ENCODE results near the gene PIEZO1.

PIEZO1 gene

GRCh38 chr16:88718178-88718577, 66.8 kb downstream of the PIEZO1 start:
- WGBS (ENCODE audit: extremely low coverage, insufficient coverage, insufficient read length), result no CpG with 5 or more reads among the region's 11 CpGs
- H4K12ac ChIP-seq (ENCODE audit: low read depth, low read length), result no peak overlapping the region
- H3K4me1 ChIP-seq (ENCODE audit: control insufficient read depth in 1 of 2, insufficient read depth in 2 of 2, low read length in 2 of 2), result no peaks in the 10 kb centered on the region
- no peak overlapping the region for H4K91ac ChIP-seq (ENCODE audit: low read depth, low read length)
- no peak overlapping the region for H3K4me3 ChIP-seq (ENCODE audit: low read depth, low read length)
- no peak for DNase-seq
- no peaks in the 10 kb centered on the region for H3K79me2 ChIP-seq (ENCODE audit: control insufficient read depth, insufficient read depth, low read length, poor library complexity)
- H3K9me3 ChIP-seq (ENCODE audit: insufficient read depth, low read depth, low read length), result peaks cover 10% of the 10 kb centered on the region
- H2BK5ac ChIP-seq (ENCODE audit: low read depth, low read length, poor library complexity), result no peak overlapping the region
- H3K27ac ChIP-seq (ENCODE audit: low read depth, low read length), result no peak overlapping the region
- H3K23ac ChIP-seq (ENCODE audit: low read length), result no peak overlapping the region
- H2AFZ ChIP-seq (ENCODE audit: insufficient read depth, low read length, poor library complexity), result no peak overlapping the region
- H2BK120ac ChIP-seq (ENCODE audit: insufficient read depth, low read length, poor library complexity), result no peak overlapping the region
- H3K79me1 ChIP-seq (ENCODE audit: low read length), result no peaks in the 10 kb centered on the region
- H2AK5ac ChIP-seq (ENCODE audit: low read length), result no peak overlapping the region
- H3K4me2 ChIP-seq (ENCODE audit: low read length), result no peak overlapping the region
- no peaks in the 10 kb centered on the region for H3K27me3 ChIP-seq (ENCODE audit: insufficient read depth, low read length)
- H2BK12ac ChIP-seq (ENCODE audit: low read length), result no peak overlapping the region
- no peak overlapping the region for H3K14ac ChIP-seq (ENCODE audit: low read length)
- no peak overlapping the region for H3K9ac ChIP-seq (ENCODE audit: low read length)
- H4K8ac ChIP-seq (ENCODE audit: low read depth, low read length), result no peak overlapping the region
- peaks cover 95% of the 10 kb centered on the region in 2 experiments for H3K36me3 ChIP-seq (ENCODE audit: control insufficient read depth in 1 of 2, insufficient read depth in 2 of 2, low read length in 2 of 2)
- H3K4ac ChIP-seq (ENCODE audit: low read depth, low read length), result no peak overlapping the region
- no peak overlapping the region for H3K18ac ChIP-seq (ENCODE audit: low read length)

- H4K91ac ChIP-seq (ENCODE audit: low read depth, low read length), result no peak overlapping the region
- H3K18ac ChIP-seq (ENCODE audit: low read length), result no peak overlapping the region
- no peaks in the 10 kb centered on the region for H3K4me1 ChIP-seq (ENCODE audit: control insufficient read depth in 1 of 2, insufficient read depth in 2 of 2, low read length in 2 of 2)
Observed at GRCh38 chr16:88716601-88717001, 68.4 kb downstream of the PIEZO1 start.

GRCh38 chr16:88716201-88716600, 68.8 kb downstream of the PIEZO1 start:
- Histone ChIP-seq H4K91ac (ENCODE audit: low read depth, low read length) (no peak overlapping the region), H3K36me3 (ENCODE audit: control insufficient read depth in 1 of 2, insufficient read depth in 2 of 2, low read length in 2 of 2) (peaks cover 79% of the 10 kb centered on the region in 2 experiments), H3K23ac (ENCODE audit: low read length) (no peak overlapping the region), H2BK120ac (ENCODE audit: insufficient read depth, low read length, poor library complexity) (no peak overlapping the region), H3K79me2 (ENCODE audit: control insufficient read depth, insufficient read depth, low read length, poor library complexity) (no peaks in the 10 kb centered on the region), H2BK5ac (ENCODE audit: low read depth, low read length, poor library complexity) (no peak overlapping the region), H3K18ac (ENCODE audit: low read length) (no peak overlapping the region), H3K4ac (ENCODE audit: low read depth, low read length) (no peak overlapping the region), H3K4me1 (ENCODE audit: control insufficient read depth in 1 of 2, insufficient read depth in 2 of 2, low read length in 2 of 2) (no peaks in the 10 kb centered on the region), H3K9me3 (ENCODE audit: insufficient read depth, low read depth, low read length) (peaks cover 8% of the 10 kb centered on the region), H4K8ac (ENCODE audit: low read depth, low read length) (no peak overlapping the region), H2BK12ac (ENCODE audit: low read length) (no peak overlapping the region), H2AK5ac (ENCODE audit: low read length) (no peak overlapping the region), H4K12ac (ENCODE audit: low read depth, low read length) (no peak overlapping the region), H3K4me3 (ENCODE audit: low read depth, low read length) (no peak overlapping the region), H3K27ac (ENCODE audit: low read depth, low read length) (no peak overlapping the region), H3K27me3 (ENCODE audit: insufficient read depth, low read length) (no peaks in the 10 kb centered on the region), H3K9ac (ENCODE audit: low read length) (no peak overlapping the region), H3K79me1 (ENCODE audit: low read length) (no peaks in the 10 kb centered on the region), H3K14ac (ENCODE audit: low read length) (no peak overlapping the region), H3K4me2 (ENCODE audit: low read length) (no peak overlapping the region), H2AFZ (ENCODE audit: insufficient read depth, low read length, poor library complexity) (no peak overlapping the region)
- no peak for DNase-seq
- WGBS (ENCODE audit: extremely low coverage, insufficient coverage, insufficient read length), result no CpG with 5 or more reads among the region's 15 CpGs

More at GRCh38 chr16:88716601-88717001, 68.4 kb downstream of the PIEZO1 start:
- no peaks in the 10 kb centered on the region for H3K79me2 ChIP-seq (ENCODE audit: control insufficient read depth, insufficient read depth, low read length, poor library complexity)
- H3K4me2 ChIP-seq (ENCODE audit: low read length), result no peak overlapping the region
- H3K36me3 ChIP-seq (ENCODE audit: control insufficient read depth in 1 of 2, insufficient read depth in 2 of 2, low read length in 2 of 2), result peaks cover 81% of the 10 kb centered on the region in 2 experiments
- no peaks in the 10 kb centered on the region for H3K79me1 ChIP-seq (ENCODE audit: low read length)
- no peak for DNase-seq
- no peaks in the 10 kb centered on the region for H3K27me3 ChIP-seq (ENCODE audit: insufficient read depth, low read length)
- H3K4me3 ChIP-seq (ENCODE audit: low read depth, low read length), result no peak overlapping the region
- H3K14ac ChIP-seq (ENCODE audit: low read length), result no peak overlapping the region
- peaks cover 10% of the 10 kb centered on the region for H3K9me3 ChIP-seq (ENCODE audit: insufficient read depth, low read depth, low read length)
- H2AFZ ChIP-seq (ENCODE audit: insufficient read depth, low read length, poor library complexity), result no peak overlapping the region
- no peak overlapping the region for H2BK120ac ChIP-seq (ENCODE audit: insufficient read depth, low read length, poor library complexity)
- no CpG with 5 or more reads among the region's 21 CpGs for WGBS (ENCODE audit: extremely low coverage, insufficient coverage, insufficient read length)
- no peak overlapping the region for H2BK12ac ChIP-seq (ENCODE audit: low read length)
- H4K8ac ChIP-seq (ENCODE audit: low read depth, low read length), result no peak overlapping the region
- H3K23ac ChIP-seq (ENCODE audit: low read length), result no peak overlapping the region
- no peak overlapping the region for H4K12ac ChIP-seq (ENCODE audit: low read depth, low read length)
- H3K27ac ChIP-seq (ENCODE audit: low read depth, low read length), result no peak overlapping the region
- no peak overlapping the region for H3K4ac ChIP-seq (ENCODE audit: low read depth, low read length)
- H2AK5ac ChIP-seq (ENCODE audit: low read length), result no peak overlapping the region
- H3K9ac ChIP-seq (ENCODE audit: low read length), result no peak overlapping the region
- no peak overlapping the region for H2BK5ac ChIP-seq (ENCODE audit: low read depth, low read length, poor library complexity)

DNA sequence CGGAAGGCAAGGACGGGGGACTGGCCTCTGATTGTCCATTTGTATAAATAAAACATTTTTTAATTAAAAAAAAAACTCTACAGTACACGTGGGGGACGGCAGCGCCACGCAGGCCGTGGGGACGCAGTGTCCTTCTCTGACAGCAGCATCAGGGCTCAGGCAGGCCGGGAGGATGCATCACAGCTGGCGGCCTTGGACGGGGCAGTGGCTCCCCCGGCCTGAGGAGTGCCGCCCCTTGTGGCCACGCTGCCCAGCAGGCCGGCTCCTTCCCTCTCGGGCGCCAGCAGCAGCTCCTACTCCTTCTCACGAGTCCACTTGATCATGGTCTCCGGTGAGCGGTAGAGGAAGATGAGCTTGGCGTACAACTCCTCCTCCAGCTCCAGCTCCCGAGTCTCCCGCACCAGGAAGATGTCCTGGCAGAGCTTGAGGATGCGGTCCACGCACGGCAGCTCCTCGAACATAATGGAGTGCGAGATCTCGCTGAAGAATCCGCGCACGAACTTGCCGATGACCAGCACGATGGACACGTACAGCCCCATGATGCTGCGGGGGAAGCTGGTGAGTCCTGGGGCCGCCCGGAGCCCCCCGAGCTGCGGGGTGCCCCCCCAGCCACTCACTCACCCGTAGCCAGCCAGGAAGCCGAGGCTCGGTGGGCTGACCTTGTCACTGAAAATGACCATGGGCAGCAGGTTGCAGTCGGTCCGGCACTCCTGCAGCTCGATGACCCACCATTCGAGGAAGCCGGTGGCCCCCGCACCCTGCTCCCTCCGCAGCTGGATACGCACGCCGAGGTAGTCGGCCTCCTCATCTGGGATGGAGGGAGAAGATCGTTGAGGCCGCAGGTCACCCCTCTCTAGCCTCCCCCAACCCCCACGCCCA, 69.5 kb downstream of the PIEZO1 start:
- H3K4me3 ChIP-seq (ENCODE audit: low read depth, low read length), result no peak overlapping the region
- H4K8ac ChIP-seq (ENCODE audit: low read depth, low read length), result no peak overlapping the region
- H3K9me3 ChIP-seq (ENCODE audit: insufficient read depth, low read depth, low read length), result peaks cover 8% of the 10 kb centered on the region

More for the DNA sequence above, 69.5 kb downstream of the PIEZO1 start:
- Histone ChIP-seq H4K91ac (ENCODE audit: low read depth, low read length) (no peak overlapping the region), H3K9ac (ENCODE audit: low read length) (no peak overlapping the region), H2AK5ac (ENCODE audit: low read length) (no peak overlapping the region), H3K79me1 (ENCODE audit: low read length) (no peaks in the 10 kb centered on the region), H3K4me2 (ENCODE audit: low read length) (no peak overlapping the region), H3K14ac (ENCODE audit: low read length) (no peak overlapping the region), H4K12ac (ENCODE audit: low read depth, low read length) (no peak overlapping the region), H3K4ac (ENCODE audit: low read depth, low read length) (no peak overlapping the region), H3K23ac (ENCODE audit: low read length) (no peak overlapping the region), H2BK5ac (ENCODE audit: low read depth, low read length, poor library complexity) (no peak overlapping the region), H3K4me1 (ENCODE audit: control insufficient read depth in 1 of 2, insufficient read depth in 2 of 2, low read length in 2 of 2) (no peaks in the 10 kb centered on the region), H2AFZ (ENCODE audit: insufficient read depth, low read length, poor library complexity) (no peak overlapping the region), H3K18ac (ENCODE audit: low read length) (no peak overlapping the region), H3K27ac (ENCODE audit: low read depth, low read length) (no peak overlapping the region), H3K36me3 (ENCODE audit: control insufficient read depth in 1 of 2, insufficient read depth in 2 of 2, low read length in 2 of 2) (peaks cover 73 to 77% of the 10 kb centered on the region in 2 experiments), H3K27me3 (ENCODE audit: insufficient read depth, low read length) (no peaks in the 10 kb centered on the region), H3K79me2 (ENCODE audit: control insufficient read depth, insufficient read depth, low read length, poor library complexity) (no peaks in the 10 kb centered on the region), H2BK12ac (ENCODE audit: low read length) (no peak overlapping the region), H2BK120ac (ENCODE audit: insufficient read depth, low read length, poor library complexity) (no peak overlapping the region)
- DNase-seq, result no peak
- WGBS (ENCODE audit: extremely low coverage, insufficient coverage, insufficient read length), result no CpG with 5 or more reads among the region's 57 CpGs

Measured in trophoblast cell (in vitro differentiated cells and primary cell).